NK-92 (cell line): Measurements from ENCODE around the gene ATP9B.
"Not testable (repeated sequence)": the region's sequence is repeated elsewhere in the genome, so short reads cannot be mapped to it uniquely, and the experiment has no call there.

Experiments used
- DNase-seq: peaks from one replicate; lab custom pipeline; 2025; ENCODE audit not compliant: unreplicated experiment; lab: John Stamatoyannopoulos, UW

Gene ATP9B

DNA sequence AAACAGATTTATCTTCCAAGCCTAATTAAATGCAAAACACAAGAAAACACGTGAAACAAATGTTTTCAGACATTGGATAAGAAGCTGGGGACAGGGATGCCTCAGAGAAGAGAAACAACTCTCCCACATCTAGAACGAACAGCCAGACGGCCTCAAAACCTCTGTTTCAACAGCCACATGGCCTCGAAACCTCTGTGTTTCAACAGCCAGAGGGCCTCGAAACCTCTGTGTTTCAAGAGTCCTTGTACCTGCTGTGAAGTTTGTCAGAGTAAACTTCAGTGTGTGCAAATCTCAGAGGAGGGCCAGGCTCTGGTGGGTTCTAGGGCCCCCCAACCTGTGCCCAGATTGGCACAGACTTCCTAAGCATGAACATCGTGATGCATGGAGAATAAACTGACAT lies 283.2 kb downstream of the ATP9B start:
- DNase-seq: no peak

DNA sequence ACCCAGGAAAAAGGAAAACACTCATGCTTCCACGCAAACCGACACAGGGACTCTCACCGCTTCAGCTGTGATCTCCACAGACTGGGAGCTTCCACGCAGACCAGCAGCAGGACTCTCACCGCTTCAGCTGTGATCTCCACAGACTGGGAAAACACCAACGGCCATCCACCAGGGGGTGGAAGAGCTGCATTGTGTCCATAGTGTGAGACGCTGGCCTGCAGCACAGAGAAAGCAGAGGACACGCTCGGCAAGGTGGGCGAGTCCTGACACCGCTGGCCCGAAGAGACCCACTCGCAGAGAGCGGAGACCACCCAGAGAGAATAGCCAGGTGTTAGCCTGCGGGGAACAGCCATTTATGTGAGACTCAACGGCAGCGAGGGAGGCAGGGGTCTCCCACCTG lies 284.1 kb downstream of the ATP9B start:
- no peak for DNase-seq

DNA sequence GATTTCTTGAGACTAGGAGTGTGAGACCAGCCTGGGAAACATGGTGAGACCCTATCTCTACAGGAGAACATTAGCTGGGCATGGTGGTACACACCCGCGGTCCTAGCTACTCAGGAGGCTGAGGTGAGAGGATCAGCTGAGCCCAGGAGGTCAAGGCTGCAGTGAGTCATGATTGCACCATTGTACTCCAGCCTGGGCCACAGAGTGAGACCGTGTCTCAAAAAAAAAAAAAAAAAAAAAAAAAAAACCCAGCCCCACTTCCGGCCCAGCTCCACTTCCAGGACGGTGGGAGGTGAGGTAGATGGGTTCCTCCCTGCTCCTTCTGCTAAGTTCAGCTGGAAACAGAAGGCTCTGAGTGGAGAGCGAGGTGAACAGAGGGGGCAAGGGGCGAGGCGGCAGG lies 285.2 kb downstream of the ATP9B start:
- no peak for DNase-seq

DNA sequence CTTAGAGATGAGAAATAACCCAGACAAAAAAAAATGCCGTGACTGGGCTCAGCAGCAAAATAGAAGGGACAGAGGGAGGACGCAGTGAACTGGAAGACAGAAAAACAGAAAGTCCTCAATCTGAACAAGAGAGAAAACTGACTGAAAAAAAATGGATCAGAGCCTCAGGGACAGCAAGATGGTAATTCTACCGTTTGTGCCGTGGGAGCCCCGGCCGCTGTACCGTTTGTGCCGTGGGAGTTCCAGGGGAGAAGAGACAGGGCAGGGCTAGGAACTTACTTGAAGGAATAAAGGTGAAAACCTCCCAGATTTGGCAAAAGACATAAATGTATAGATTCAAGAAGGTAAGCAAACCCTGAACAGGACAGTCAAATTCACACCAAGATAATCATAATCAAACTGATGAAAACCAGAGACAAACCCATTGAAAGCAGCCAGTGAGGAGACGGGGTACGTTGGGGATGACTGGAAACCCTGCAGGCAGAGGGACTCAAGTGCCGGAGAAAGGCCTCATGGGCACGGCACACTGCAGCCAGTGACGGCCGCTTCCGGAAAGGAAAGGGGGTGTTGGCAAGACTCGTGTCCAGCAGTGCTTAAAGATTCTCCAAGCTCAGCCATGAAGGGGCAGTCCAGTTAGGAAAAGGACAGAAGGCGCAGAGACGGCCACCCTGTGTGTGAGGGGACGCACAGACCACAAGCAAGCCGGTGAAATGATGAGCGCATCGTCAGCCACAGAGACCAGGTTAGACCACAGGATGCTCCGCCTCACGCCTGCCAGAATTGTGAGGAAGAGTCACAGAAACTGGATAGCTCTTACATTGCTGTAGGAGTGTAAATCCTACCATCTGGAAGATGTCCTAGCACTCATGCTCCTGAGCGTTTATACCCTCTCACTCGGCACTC lies 286.5 kb downstream of the ATP9B start:
- no peak for DNase-seq

DNA sequence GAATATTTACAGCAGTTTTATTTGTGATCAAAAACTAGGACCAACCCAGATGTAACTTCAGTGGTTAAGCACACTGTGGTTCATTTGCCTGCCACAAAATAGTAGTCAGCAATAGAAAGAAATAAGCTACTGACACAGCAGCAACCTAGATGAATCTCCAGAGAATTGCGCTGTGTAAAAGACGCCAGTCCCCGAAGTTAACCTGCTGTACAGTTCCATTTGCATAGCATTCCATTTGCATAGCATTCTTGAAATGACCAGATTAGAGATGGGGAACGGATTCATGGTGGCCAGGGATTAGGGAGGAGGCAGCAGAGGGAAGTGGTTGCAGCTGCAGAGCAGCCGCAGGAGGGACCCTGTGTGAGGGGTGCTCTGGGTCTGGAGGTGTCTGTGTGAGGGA lies 287.2 kb downstream of the ATP9B start:
- no peak for DNase-seq

DNA sequence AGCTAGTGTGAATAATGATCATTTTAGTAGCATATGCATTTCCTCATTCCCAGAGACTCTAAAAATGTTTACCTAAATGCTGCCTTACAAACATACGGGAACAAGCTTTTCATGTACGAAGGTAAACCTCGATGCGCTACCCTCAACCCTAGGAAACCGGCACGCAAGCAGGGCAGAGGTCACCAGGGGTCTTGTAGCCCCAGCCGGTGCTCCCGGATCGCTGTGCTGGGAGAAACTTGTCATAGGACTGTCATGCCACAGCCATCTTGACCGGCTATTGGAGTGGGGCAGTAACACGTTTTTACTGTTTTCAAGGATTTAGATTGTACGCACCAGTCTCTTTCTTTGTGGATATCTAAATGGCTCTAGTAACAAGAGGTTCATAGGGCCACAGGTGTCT lies 291.7 kb downstream of the ATP9B start:
- DNase-seq: no peak

DNA sequence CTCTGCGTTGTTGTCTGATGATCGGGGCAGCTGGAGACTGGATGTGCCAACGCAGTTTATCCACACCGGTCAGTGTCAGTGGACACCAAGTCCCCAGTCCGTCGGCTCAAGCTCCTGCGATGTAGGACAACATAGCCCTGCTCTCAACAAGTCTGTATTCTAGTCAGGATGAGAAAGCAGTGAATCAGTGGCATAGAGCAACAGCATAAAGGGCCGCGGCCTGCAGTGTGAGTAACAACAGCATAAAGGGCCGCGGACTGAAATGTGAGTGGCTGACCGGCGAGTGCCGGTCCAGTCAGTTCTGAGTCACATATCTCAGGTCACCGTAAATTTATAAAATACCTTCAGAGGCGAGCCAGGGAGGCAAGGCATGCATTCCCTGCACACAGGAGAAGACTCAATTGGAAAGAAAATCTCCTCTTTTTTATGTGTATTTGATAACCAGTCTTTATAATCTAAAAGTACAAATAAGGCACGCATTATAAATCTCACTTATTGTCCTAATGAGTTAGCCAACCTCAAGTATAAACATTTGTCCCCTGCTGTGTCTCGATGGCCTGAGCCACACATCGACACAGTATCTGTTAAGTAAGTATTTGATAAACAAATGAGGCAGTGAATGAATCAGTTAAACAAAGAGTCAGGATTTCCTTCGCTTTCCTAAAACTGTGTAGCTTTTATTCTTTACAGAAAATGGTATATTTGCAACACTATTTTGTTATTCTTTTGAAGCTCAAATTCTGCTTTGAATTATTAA lies 292.8 kb downstream of the ATP9B start:
- no peak for DNase-seq

DNA sequence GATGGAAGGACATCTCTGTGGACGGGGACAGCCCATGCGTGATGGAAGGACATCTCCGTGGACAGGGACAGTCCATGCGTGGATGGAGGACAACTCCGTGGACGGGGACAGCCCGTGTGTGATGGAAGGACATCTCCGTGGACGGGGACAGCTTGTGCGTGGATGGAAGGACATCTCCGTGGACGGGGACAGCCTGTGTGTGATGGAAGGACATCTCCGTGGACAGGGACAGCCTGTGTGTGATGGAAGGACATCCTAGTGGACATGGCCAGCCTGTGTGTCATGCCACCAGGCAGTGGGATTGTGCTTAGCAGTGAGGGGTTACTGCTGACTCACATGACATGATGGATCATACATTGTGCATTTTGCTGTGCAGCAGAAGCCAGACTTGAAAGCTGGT lies 296.5 kb downstream of the ATP9B start:
- DNase-seq: no peak

DNA sequence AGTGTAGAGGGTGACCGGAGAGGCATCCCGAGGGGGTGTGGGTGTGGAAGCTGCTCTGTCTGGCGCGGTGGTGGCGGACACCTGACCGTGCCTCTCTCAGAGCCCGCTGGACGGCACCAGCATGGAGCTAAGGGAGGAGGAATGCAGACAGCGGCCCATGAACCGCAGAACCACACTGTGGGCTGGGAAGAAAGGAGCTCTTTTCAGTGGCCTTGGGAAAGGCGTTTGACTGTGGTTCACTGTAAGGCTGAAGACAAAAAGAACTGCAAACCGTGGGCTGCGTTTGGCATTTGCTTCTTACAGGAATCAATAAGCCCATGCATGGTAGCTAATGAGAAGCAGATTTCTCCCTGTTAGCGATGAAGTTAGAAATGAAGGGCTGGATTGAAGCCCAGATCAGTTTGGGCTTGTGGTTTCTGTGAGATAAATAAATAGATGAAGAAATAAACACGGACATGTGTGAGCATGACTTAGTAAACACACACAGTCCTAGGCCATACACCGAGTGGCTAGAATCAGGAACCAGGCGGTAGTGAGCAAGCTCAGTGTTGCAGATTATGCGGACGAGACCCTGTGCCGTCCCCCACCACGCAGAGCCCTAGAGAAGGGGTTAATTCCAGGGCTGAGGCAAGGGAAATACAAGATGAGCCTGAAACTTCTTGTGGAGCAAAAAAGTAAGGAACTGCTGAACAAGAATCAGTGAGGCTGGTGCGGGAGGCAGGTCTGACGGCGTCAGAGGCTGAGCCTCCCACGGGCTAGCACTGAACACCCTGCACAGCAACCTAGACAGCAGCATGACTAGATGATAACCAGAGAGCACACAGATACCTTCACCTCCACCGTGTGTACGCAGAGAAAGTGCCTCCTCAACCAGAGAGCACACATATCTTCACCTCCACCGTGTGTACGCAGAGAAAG lies 297.2 kb downstream of the ATP9B start:
- DNase-seq: no peak

DNA sequence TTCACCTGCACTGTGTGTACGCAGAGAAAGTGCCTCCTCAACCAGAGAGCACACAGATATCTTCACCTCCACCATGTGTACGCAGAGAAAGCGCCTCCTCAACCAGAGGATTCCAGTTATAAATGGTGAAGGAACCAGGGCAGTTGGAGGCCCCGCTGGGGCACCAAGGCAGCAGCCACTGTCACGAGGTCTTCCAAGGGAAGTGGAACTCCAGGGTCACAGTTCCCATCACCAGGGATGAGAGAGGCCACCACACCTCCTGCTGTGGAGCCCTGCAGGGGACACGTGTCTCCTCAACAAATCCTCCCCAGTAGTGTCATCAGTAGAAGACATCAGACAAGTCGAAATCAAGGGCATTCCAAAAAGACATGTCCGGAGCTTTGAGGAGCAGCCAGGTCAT lies 298.3 kb downstream of the ATP9B start:
- DNase-seq: no peak

DNA sequence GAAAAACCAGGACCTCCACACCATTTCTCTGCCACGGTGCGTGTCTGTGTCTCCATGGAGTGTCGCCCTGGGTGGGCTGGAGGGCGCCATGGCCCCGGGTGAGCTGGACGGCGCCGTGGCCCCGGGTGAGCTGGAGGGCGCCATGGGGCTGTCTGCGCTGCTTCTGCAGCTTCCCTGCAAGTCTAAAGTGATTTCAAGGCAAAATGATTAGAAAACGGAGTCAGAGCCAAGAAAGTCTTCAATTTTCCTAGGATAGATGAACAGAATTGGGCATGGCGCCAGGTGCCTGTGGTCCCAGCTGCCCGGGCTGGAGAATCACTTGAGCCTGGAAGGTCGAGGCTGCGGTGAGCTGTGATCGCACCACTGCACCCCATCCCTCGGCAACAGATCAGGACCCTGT lies 298.8 kb downstream of the ATP9B start:
- no peak for DNase-seq

DNA sequence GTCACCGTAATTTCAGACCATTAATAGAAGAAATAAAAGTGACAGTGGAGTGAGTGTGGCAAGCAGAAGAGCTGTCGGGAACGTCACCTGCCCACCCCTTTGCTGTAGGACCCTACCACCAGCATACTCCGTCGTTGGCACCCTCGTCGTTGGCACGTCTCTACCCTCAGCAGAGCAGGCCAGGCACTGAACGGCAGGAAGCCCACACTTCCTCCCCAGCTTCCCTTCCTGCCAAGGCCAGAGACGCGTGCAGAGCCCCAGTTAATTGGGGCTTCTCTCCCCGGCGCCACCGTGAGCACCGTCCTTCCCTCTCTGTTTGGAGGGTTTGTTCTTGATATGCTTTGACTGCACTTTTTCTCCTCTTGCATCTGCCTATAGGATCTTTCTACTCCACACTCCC lies 299.5 kb downstream of the ATP9B start:
- no peak for DNase-seq

DNA sequence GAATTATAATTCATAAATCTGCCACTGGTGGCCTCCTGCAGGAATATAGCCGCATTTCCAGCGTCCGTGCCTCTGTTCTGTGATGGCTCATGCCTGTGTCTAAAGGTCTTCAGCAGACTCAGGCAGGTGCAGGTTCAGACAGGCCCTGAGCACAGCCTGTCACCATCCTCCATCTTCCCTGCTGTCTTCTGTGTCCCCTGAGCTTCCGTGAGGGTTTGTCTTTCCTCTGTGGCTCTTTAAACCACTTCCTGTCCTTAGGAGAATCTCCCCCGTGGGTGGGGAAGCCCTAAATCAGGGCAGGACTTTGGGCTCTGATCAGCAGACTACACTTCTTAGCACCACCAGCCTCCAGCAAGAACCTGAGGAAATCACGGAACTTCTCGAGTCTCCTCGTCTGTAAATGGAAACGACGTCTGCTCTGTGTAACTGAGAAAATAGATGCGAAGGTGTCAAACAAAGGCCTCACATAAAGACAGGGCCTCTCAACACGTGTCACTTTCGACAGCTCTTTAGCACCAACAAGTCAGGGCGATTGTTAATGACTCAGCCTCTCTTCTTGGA lies 302.4 kb downstream of the ATP9B start:
- no peak for DNase-seq

DNA sequence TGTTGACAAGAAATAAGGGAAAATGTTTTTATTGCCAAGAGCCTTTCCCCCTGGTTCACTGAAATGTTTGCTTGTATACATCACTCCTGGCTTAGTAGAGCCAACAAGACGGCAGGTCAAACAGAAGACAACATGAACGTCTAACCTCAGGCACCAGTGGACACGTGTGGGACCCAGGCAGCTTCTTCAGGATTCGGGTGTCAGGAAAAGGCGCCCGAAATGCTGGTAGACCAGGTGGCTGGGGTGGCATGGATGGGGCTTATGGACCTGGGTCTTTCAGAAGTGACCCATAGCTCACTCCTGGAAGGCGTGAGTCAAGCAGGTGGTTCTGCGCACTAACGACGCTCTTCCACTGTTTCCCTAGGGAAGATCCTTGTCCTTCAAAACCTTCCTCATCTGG lies 303.3 kb downstream of the ATP9B start:
- DNase-seq: no peak

DNA sequence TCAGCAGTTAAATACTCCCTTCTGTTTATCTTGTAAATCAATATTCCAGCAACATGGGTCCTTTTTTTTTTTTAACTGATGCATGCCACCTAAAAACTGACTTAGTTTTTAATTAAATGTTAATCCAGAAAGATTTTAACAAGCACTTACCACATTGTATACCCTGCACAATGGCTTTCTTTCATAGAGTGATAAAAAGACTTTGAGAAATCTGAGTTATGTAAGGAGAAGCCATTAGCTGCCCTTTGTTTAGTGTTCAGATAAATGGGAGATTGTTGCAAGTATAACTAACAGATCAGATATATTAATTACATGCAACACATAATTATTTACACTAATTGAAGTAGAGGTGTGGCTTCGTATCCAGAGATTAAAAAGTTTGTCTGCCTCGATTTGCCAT lies 303.8 kb downstream of the ATP9B start:
- no peak for DNase-seq

DNA sequence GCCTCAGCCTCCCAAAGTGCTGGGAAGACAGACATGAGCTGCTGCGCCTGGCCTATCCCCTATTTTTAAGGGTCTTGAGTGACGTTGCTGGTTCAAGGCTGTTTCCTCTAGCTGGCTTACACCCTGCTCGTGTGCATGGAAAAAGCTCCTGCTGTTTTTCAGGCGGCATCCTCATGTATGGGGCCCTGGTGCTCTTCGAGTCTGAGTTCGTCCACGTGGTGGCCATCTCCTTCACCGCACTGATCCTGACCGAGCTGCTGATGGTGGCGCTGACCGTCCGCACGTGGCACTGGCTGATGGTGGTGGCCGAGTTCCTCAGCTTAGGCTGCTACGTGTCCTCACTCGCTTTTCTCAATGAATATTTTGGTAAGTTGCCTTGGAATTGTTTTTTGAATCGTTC lies 304.5 kb downstream of the ATP9B start:
- DNase-seq: no peak

DNA sequence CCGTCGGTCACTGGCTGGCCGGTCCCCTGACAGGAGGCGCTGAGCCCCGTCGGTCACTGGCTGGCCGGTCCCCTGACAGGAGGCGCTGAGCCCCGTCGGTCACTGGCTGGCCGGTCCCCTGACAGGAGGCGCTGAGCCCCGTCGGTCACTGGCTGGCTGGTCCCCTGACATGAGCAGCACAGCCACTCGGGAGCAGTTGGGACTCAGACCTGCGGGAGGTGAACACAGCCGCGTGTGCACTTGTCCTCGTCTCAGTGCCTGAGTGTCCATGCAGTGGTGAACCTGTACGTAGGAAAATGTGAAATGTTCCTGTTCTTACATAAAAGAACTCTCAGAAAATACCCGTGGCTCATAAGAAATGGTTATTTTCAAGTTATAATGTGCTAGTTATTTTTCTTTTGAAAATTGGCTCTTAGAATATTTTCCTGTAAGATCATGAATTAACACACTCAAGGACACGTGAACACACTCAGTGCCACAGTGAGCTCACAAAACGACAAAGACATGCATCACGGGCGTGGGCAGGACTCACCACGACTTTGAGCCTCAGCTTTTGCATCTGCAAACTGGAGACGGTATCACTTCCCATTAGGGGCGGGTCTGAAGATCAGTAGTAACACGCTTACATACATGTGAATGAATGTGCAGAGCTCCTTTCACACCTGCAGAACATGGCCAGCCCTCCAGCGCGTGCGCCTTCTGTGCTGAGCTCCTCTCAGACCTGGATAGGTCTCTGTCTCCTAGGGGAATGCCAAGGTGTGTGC lies 305.4 kb downstream of the ATP9B start:
- no peak for DNase-seq

DNA sequence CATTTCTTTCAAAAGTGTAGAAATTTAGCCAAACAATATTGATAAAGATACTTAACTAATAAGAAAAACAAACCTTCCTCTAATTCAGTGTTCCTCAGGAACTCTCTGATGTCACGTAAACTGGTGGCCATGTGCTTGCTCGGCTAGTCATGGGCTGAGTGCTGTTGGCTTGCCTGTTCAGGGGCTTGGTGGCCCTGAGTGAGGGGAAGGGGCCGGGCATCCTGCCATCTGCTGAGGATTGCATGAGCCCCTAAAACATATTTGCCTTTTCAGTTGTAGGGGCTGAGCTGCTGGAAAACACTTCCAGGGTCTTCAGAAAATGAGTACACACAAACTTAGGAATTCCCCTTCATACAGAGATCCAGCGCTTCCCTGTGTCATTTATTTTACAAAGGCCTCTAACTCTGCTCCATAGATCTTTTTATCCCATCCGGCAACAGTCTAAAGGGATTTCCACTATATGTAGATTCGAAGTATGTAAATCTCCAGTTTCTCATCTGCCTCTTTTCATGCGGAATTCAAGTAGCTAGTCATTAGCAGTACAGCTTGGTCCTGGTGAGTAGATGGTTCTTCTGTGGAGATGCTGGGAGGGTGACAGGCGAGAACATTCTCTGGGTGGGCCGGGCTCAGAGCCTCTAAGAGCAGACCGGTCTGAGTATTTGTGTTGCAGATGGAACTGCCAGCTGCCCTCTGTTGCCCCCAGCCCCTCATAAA lies 306.4 kb downstream of the ATP9B start:
- DNase-seq: no peak

DNA sequence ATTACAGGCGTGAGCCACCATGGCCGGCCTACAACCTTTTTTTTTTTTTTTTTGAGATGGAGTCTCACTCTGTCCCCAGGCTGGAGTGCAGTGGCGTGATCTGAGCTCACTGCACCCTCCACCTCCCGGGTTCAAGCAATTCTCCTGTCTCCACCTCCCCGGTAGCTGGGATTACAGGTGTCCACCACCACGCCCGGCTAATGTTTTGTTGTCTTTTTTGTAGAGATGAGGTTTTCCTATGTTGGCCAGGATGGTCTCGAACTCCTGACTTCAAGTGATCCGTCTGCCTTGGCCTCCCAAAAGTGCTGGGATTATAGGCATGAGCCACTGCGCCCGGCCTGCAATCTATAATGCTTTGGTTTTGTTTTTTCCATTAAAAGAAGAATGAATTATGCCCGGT lies 307.5 kb downstream of the ATP9B start:
- not testable (repeated sequence) for DNase-seq
